ENCODE measurements around the gene FBXO2.

FBXO2 gene

GRCh38 chr1:11671205-11671543 is 16.9 kb upstream of the FBXO2 start (continued):
- no peak for TF ChIP-seq PATZ1 (CRISPR knock-in tag; IDR thresholded peaks at IDR 0.05; ENCODE audit: borderline replicate concordance)
- no peak for TF ChIP-seq ESRRG (CRISPR knock-in tag; IDR thresholded peaks at IDR 0.05)

- TF ChIP-seq, protein P1, sequence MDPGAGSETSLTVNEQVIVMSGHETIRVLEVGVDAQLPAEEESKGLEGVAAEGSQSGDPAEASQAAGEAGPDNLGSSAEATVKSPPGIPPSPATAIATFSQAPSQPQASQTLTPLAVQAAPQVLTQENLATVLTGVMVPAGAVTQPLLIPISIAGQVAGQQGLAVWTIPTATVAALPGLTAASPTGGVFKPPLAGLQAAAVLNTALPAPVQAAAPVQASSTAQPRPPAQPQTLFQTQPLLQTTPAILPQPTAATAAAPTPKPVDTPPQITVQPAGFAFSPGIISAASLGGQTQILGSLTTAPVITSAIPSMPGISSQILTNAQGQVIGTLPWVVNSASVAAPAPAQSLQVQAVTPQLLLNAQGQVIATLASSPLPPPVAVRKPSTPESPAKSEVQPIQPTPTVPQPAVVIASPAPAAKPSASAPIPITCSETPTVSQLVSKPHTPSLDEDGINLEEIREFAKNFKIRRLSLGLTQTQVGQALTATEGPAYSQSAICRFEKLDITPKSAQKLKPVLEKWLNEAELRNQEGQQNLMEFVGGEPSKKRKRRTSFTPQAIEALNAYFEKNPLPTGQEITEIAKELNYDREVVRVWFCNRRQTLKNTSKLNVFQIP (CRISPR knock-in tag; IDR thresholded peaks at IDR 0.05; ENCODE audit: borderline replicate concordance, low read depth): no peak
- ATAC-seq: no peak
Observed at GRCh38 chr1:11670747-11671146, 16.5 kb upstream of the FBXO2 start.

GRCh38 chr1:11668516-11668915 is 14.3 kb upstream of the FBXO2 start:
- no peak for ATAC-seq
- TF ChIP-seq ARNTL (CRISPR knock-in tag; IDR thresholded peaks at IDR 0.05; ENCODE audit: borderline replicate concordance, low read depth): no peak
- no peak for TF ChIP-seq CSDC2 (CRISPR knock-in tag; IDR thresholded peaks at IDR 0.05)
- no peak for TF ChIP-seq BACH2 (CRISPR knock-in tag; IDR thresholded peaks at IDR 0.05; ENCODE audit: borderline replicate concordance)
- no peak for TF ChIP-seq ZFP3 (CRISPR knock-in tag; IDR thresholded peaks at IDR 0.05)
- no peak for TF ChIP-seq GLIS3 (CRISPR knock-in tag; IDR thresholded peaks at IDR 0.05)
- no peak for TF ChIP-seq CREB5 (CRISPR knock-in tag; IDR thresholded peaks at IDR 0.05; ENCODE audit: low read depth)
- TF ChIP-seq TOX (CRISPR knock-in tag; IDR thresholded peaks at IDR 0.05; ENCODE audit: borderline replicate concordance): no peak
- TF ChIP-seq ZNF565 (CRISPR knock-in tag; conservative IDR thresholded peaks at IDR 0.05; ENCODE audit: low read depth): no peak
- TF ChIP-seq, protein P2, sequence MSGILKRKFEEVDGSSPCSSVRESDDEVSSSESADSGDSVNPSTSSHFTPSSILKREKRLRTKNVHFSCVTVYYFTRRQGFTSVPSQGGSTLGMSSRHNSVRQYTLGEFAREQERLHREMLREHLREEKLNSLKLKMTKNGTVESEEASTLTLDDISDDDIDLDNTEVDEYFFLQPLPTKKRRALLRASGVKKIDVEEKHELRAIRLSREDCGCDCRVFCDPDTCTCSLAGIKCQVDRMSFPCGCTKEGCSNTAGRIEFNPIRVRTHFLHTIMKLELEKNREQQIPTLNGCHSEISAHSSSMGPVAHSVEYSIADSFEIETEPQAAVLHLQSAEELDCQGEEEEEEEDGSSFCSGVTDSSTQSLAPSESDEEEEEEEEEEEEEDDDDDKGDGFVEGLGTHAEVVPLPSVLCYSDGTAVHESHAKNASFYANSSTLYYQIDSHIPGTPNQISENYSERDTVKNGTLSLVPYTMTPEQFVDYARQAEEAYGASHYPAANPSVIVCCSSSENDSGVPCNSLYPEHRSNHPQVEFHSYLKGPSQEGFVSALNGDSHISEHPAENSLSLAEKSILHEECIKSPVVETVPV (CRISPR knock-in tag; IDR thresholded peaks at IDR 0.05): no peak

GRCh38 chr1:11664336-11665065 is 10.3 kb upstream of the FBXO2 start:
- peak; percentile 50 for ATAC-seq
- TF ChIP-seq ESRRG (CRISPR knock-in tag; IDR thresholded peaks at IDR 0.05) (no peak), GLIS3 (CRISPR knock-in tag; IDR thresholded peaks at IDR 0.05) (no peak), PPARA (CRISPR knock-in tag; IDR thresholded peaks at IDR 0.05; ENCODE audit: borderline replicate concordance) (no peak), PATZ1 (CRISPR knock-in tag; IDR thresholded peaks at IDR 0.05; ENCODE audit: borderline replicate concordance) (no peak), ZNF70 (CRISPR knock-in tag; IDR thresholded peaks at IDR 0.05) (no peak), ISL1 (CRISPR knock-in tag; IDR thresholded peaks at IDR 0.05) (no peak), CREB5 (CRISPR knock-in tag; IDR thresholded peaks at IDR 0.05; ENCODE audit: low read depth) (no peak), TCF4 (CRISPR knock-in tag; IDR thresholded peaks at IDR 0.05; ENCODE audit: borderline replicate concordance) (no peak), RARB (CRISPR knock-in tag; IDR thresholded peaks at IDR 0.05) (no peak), ZFP3 (CRISPR knock-in tag; IDR thresholded peaks at IDR 0.05) (no peak)
- TF ChIP-seq, protein P2 (CRISPR knock-in tag; IDR thresholded peaks at IDR 0.05): no peak
- TF ChIP-seq, protein P1 (CRISPR knock-in tag; IDR thresholded peaks at IDR 0.05; ENCODE audit: borderline replicate concordance, low read depth): no peak
- TF ChIP-seq, protein P3, sequence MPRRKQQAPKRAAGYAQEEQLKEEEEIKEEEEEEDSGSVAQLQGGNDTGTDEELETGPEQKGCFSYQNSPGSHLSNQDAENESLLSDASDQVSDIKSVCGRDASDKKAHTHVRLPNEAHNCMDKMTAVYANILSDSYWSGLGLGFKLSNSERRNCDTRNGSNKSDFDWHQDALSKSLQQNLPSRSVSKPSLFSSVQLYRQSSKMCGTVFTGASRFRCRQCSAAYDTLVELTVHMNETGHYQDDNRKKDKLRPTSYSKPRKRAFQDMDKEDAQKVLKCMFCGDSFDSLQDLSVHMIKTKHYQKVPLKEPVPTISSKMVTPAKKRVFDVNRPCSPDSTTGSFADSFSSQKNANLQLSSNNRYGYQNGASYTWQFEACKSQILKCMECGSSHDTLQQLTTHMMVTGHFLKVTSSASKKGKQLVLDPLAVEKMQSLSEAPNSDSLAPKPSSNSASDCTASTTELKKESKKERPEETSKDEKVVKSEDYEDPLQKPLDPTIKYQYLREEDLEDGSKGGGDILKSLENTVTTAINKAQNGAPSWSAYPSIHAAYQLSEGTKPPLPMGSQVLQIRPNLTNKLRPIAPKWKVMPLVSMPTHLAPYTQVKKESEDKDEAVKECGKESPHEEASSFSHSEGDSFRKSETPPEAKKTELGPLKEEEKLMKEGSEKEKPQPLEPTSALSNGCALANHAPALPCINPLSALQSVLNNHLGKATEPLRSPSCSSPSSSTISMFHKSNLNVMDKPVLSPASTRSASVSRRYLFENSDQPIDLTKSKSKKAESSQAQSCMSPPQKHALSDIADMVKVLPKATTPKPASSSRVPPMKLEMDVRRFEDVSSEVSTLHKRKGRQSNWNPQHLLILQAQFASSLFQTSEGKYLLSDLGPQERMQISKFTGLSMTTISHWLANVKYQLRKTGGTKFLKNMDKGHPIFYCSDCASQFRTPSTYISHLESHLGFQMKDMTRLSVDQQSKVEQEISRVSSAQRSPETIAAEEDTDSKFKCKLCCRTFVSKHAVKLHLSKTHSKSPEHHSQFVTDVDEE (CRISPR knock-in tag; IDR thresholded peaks at IDR 0.05): no peak
